Measurements from ENCODE around the gene PLOD1. TPM values are rescaled to one million over a fixed set of nuclear protein-coding genes. Genes with fewer than 3 reads are reported as not detected.

Gene PLOD1
- total and polyA plus RNA-seq, 2 experiments from 2014 or later = 22.4 to 62.9 TPM

- H4K20me1 ChIP-seq (replicated peaks; ENCODE audit: insufficient read depth) = no peaks in the 10 kb centered on the region
- H2AFZ ChIP-seq = no peak overlapping the region
- H3K9me3 Mint-ChIP-seq = no peaks in the 10 kb centered on the region
- peaks cover 80% of the 10 kb centered on the region for H3K36me3 Mint-ChIP-seq (ENCODE audit: low read depth)
- peaks cover 2% of the 10 kb centered on the region for H3K27me3 Mint-ChIP-seq (ENCODE audit: insufficient read depth, low read depth, poor library complexity)
- ATAC-seq (no peak), DNase-seq (ENCODE audit: low spot score) (no peak)
- H3K4me2 ChIP-seq = no peak overlapping the region
- H3F3A ChIP-seq (replicated peaks; ENCODE audit: low read depth) = peaks cover 7% of the 10 kb centered on the region
- no peaks in the 10 kb centered on the region for H3K79me2 ChIP-seq (replicated peaks; ENCODE audit: insufficient read depth)
- no peak overlapping the region for H3K27ac Mint-ChIP-seq
- no peaks in the 10 kb centered on the region for H3K4me1 Mint-ChIP-seq
- TF ChIP-seq ZNF331 (CRISPR knock-in tag; IDR thresholded peaks at IDR 0.05; ENCODE audit: low read depth) (no peak), ETS1 (IDR thresholded peaks at IDR 0.05) (no peak)
- no peak overlapping the region for H3K4me3 ChIP-seq
- H3K4me3 Mint-ChIP-seq = no peak overlapping the region
- peaks cover 39% of the 10 kb centered on the region for H3K36me3 ChIP-seq (ENCODE audit: insufficient read depth)
- H3K9me2 ChIP-seq (ENCODE audit: insufficient read depth) = no peaks in the 10 kb centered on the region
- no peak overlapping the region; the same call in 1 of the 2 replicates for H3K27ac ChIP-seq (ENCODE audit: low read depth)
- H3K27me3 ChIP-seq (ENCODE audit: insufficient read depth) = no peaks in the 10 kb centered on the region
- no peaks in the 10 kb centered on the region for H3K4me1 ChIP-seq (ENCODE audit: insufficient read depth)
These were observed 62.7 kb downstream of the PLOD1 start for GRCh38 chr1:11997081-11997850.

- H3K27me3 ChIP-seq (ENCODE audit: insufficient read depth) = no peaks in the 10 kb centered on the region
- H3K79me2 ChIP-seq (replicated peaks; ENCODE audit: insufficient read depth) = no peaks in the 10 kb centered on the region
- Mint-ChIP-seq H3K9me3 (no peaks in the 10 kb centered on the region), H3K4me1 (no peaks in the 10 kb centered on the region), H3K36me3 (ENCODE audit: low read depth) (peaks cover 85% of the 10 kb centered on the region), H3K27me3 (ENCODE audit: insufficient read depth, low read depth, poor library complexity) (peaks cover 2% of the 10 kb centered on the region), H3K27ac (no peak overlapping the region), H3K4me3 (no peak overlapping the region)
- H3K9me2 ChIP-seq (ENCODE audit: insufficient read depth) = no peaks in the 10 kb centered on the region
- H3K4me2 ChIP-seq = no peak overlapping the region
- no peak for DNase-seq (ENCODE audit: low spot score)
- H3K4me3 ChIP-seq = no peak overlapping the region
- no peak for TF ChIP-seq EZH2 (IDR thresholded peaks at IDR 0.05; ENCODE audit: low read depth, unreplicated experiment)
- TF ChIP-seq CREB1 (CRISPR knock-in tag; IDR thresholded peaks at IDR 0.05; ENCODE audit: low read depth) = no peak
- no peak for TF ChIP-seq NANOG (IDR thresholded peaks at IDR 0.05; ENCODE audit: borderline replicate concordance)
- no peaks in the 10 kb centered on the region for H3K4me1 ChIP-seq (ENCODE audit: insufficient read depth)
- H4K20me1 ChIP-seq (replicated peaks; ENCODE audit: insufficient read depth) = no peaks in the 10 kb centered on the region
- H3F3A ChIP-seq (replicated peaks; ENCODE audit: low read depth) = peaks cover 7% of the 10 kb centered on the region
- no peak overlapping the region for H3K27ac ChIP-seq (ENCODE audit: low read depth)
- peaks cover 41% of the 10 kb centered on the region for H3K36me3 ChIP-seq (ENCODE audit: insufficient read depth)
- H2AFZ ChIP-seq = no peak overlapping the region
- ATAC-seq = no peak
These were observed 64.1 kb downstream of the PLOD1 start for GRCh38 chr1:11998636-11999035.

- Mint-ChIP-seq H3K4me1 (no peaks in the 10 kb centered on the region), H3K9me3 (no peaks in the 10 kb centered on the region), H3K27me3 (ENCODE audit: insufficient read depth, low read depth, poor library complexity) (peaks cover 2% of the 10 kb centered on the region), H3K4me3 (no peak overlapping the region), H3K27ac (no peak overlapping the region), H3K36me3 (ENCODE audit: low read depth) (peaks cover 86% of the 10 kb centered on the region)
- H3K4me1 ChIP-seq (ENCODE audit: insufficient read depth) = no peaks in the 10 kb centered on the region
- H3K9me2 ChIP-seq (ENCODE audit: insufficient read depth) = no peaks in the 10 kb centered on the region
- no peak overlapping the region for H2AFZ ChIP-seq
- no peaks in the 10 kb centered on the region for H4K20me1 ChIP-seq (replicated peaks; ENCODE audit: insufficient read depth)
- peaks cover 43% of the 10 kb centered on the region for H3K36me3 ChIP-seq (ENCODE audit: insufficient read depth)
- no peak overlapping the region for H3K4me3 ChIP-seq
- peaks cover 7% of the 10 kb centered on the region for H3F3A ChIP-seq (replicated peaks; ENCODE audit: low read depth)
- H3K79me2 ChIP-seq (replicated peaks; ENCODE audit: insufficient read depth) = no peaks in the 10 kb centered on the region
- ATAC-seq (no peak), DNase-seq (ENCODE audit: low spot score) (no peak)
- H3K4me2 ChIP-seq = no peak overlapping the region
- no peak overlapping the region for H3K27ac ChIP-seq (ENCODE audit: low read depth)
- H3K27me3 ChIP-seq (ENCODE audit: insufficient read depth) = no peaks in the 10 kb centered on the region
- TF ChIP-seq STAT1 (IDR thresholded peaks at IDR 0.05; ENCODE audit: unreplicated experiment) = no peak
- TF ChIP-seq CREB1 (CRISPR knock-in tag; IDR thresholded peaks at IDR 0.05; ENCODE audit: low read depth) = no peak
- no peak for TF ChIP-seq ZNF331 (CRISPR knock-in tag; IDR thresholded peaks at IDR 0.05; ENCODE audit: low read depth)
- no peak for TF ChIP-seq ZNF462 (CRISPR knock-in tag; IDR thresholded peaks at IDR 0.05)
These were observed 64.7 kb downstream of the PLOD1 start for GRCh38 chr1:11999236-11999635.
